T-cell (primary cell): Measurements from ENCODE around the gene LGR6. TPM values are rescaled to one million over a fixed set of nuclear protein-coding genes. Genes with fewer than 3 reads are reported as not detected.
"Not testable (repeated sequence)": the region's sequence is repeated elsewhere in the genome, so short reads cannot be mapped to it uniquely, and the experiment has no call there.

Experiments
- ATAC-seq, 4 experiments: fragments of 200-7000 bp in 3 of 4; fragments of 150-1000 bp in 1 of 4; cut with Tn5 transposase; replicated peaks in 1 of 4; 1 replicate in 3 of 4; 2 replicates in 1 of 4; pipeline ENCODE4 v1.10.0; 2021; ENCODE audit warnings: moderate library complexity in 3 of 4, mild to moderate bottlenecking in 2 of 4, moderate number of reproducible peaks in 1 of 4
- CTCF ChIA-PET, 2 donors: fragments of 300-600 bp; sonication (Branson Sonifier 250); formaldehyde crosslinking; loops; one replicate each; lab custom pipeline; 2022; ENCODE audit warnings: antibody characterized with exemption in 2 of 2; lab: Charles Lee
- POLR2A ChIA-PET, 2 donors: fragments of 300-600 bp; sonication (Branson Sonifier 250); formaldehyde crosslinking; loops; one replicate each; lab custom pipeline; 2022; ENCODE audit warnings: antibody characterized with exemption in 2 of 2; lab: Charles Lee
- DNase-seq, 35 experiments: peaks; one replicate each; pipeline versions ENCODE4 v3.0.0 to v3.0.0-alpha.2; 2013 to 2023
- H3K27ac ChIP-seq: one replicate; pipeline ENCODE4 v1.5.1; 2013; ENCODE audit warnings: low read length
- H3K27me3 ChIP-seq, 2 experiments: replicated peaks in 1 of 2; 1 replicate in 1 of 2; 2 replicates in 1 of 2; pipeline versions ENCODE4 v1.6.1 to v1.7.0; 2013; ENCODE audit warnings: low read length in 1 of 2, mixed read lengths in 1 of 2; ENCODE audit not compliant: control insufficient read depth in 2 of 2, insufficient read depth in 2 of 2; ENCODE audit errors: extremely low read depth in 1 of 2
- H3K36me3 ChIP-seq, 2 donors: 1 replicate in 1 of 2; 2 replicates in 1 of 2; pipeline versions ENCODE4 v1.6.1 to v1.7.0; 2013; ENCODE audit warnings: low read length in 1 of 2; ENCODE audit not compliant: control insufficient read depth in 2 of 2, insufficient read depth in 1 of 2; ENCODE audit errors: extremely low read depth in 1 of 2
- H3K4me1 ChIP-seq, 2 experiments: 1 replicate in 1 of 2; 2 replicates in 1 of 2; pipeline versions ENCODE4 v1.6.1 to v1.7.0; 2013; ENCODE audit warnings: low read length in 2 of 2, mixed read lengths in 1 of 2; ENCODE audit not compliant: insufficient read depth in 2 of 2, control insufficient read depth in 1 of 2; ENCODE audit errors: extremely low read depth in 1 of 2
- H3K4me3 ChIP-seq, 2 donors: 1 replicate in 1 of 2; 2 replicates in 1 of 2; pipeline versions ENCODE4 v1.5.1 to v1.7.0; 2013; ENCODE audit warnings: mild to moderate bottlenecking in 2 of 2, low read length in 1 of 2, moderate library complexity in 1 of 2; ENCODE audit not compliant: control insufficient read depth in 1 of 2; ENCODE audit errors: extremely low read depth in 1 of 2
- H3K9me3 ChIP-seq: 2 replicates; pipeline ENCODE4 v1.7.0; 2013
- H3K27ac Mint-ChIP-seq, 2 donors: one replicate each; pipeline ENCODE4 v1.8.0; 2020 to 2021; ENCODE audit warnings: mild to moderate bottlenecking in 2 of 2, mixed read lengths in 2 of 2
- H3K27me3 Mint-ChIP-seq, 2 donors: one replicate each; pipeline ENCODE4 v1.8.0; 2021 to 2022; ENCODE audit warnings: mixed read lengths in 2 of 2
- H3K36me3 Mint-ChIP-seq: one replicate; pipeline ENCODE4 v1.8.0; 2021; ENCODE audit warnings: mixed read lengths
- H3K4me1 Mint-ChIP-seq, 3 donors: one replicate each; pipeline ENCODE4 v1.8.0; 2020 to 2022; ENCODE audit warnings: mixed read lengths in 3 of 3, mild to moderate bottlenecking in 1 of 3
- H3K4me3 Mint-ChIP-seq, 3 donors: one replicate each; pipeline ENCODE4 v1.8.0; 2020 to 2022; ENCODE audit warnings: mild to moderate bottlenecking in 3 of 3, mixed read lengths in 3 of 3, moderate library complexity in 3 of 3
- H3K9me3 Mint-ChIP-seq, 3 donors: one replicate each; pipeline ENCODE4 v1.8.0; 2020 to 2022; ENCODE audit warnings: mixed read lengths in 3 of 3
- WGBS: methylation state at CpG from one replicate; pipeline ENCODE4 v1.1.5; 2013; ENCODE audit warnings: missing lambda C conversion rate; ENCODE audit not compliant: insufficient coverage; 5-methylcytosine and 5-hydroxymethylcytosine counted together
- total RNA-seq, 35 experiments: library from RNA in 6 of 35; stranded (reverse) in 6 of 35; fragments of 120-200 nt in 1 of 35; gene quantifications; one replicate each; pipeline versions ENCODE4 v1.2.1 to v1.2.4 and lab custom pipeline; 2013 to 2026

The LGR6 gene
- total RNA-seq, 5 donors from 2014 or later (not counting 1 experiment from before 2014, with no cell fraction given), result 0.58 to 13.1 (median 1.8) TPM

DNA sequence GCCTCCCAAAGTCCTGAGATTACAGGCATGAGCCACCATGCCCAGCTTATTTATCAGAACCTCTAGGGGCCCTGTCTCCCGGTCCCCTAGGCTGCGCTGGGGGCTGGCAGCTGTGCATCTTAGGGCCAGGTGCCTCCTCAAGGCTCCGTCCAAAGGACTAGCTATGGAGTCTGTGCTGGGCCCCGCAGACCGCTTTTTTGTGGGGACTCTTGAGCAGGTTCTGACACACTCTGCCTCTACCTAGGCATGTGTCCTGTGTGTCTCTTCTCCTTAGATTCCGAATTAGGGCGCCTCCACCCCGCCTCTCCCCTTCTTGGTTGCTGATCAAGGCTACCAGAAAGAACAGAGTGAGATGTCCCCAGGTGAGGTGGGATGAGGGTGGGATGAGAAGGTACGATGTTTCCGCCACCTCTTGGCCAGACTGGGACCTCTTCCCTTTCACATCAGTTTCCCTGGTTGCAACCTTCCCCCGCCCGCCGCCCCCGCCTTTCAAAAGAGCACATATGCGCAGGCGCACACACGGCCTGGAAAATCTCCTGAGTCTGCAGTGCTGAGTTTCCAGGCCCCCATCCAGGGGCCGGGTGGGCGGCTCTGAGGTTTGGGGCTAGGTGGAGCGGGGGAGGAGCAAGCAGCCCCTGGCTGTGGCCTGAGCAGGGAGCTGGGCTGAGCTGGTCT, 28.2 kb upstream of the LGR6 start:
- H3K4me3 Mint-ChIP-seq, result peak overlapping the region; percentile 43 to 92 (median 47)
- 30% methylated on average over 7 of the region's 20 CpGs for WGBS
- Histone ChIP-seq H3K4me3 (peak overlapping the region; percentile 1 to 45), H3K4me1 (peaks cover 51 to 64% of the 10 kb centered on the region in 2 experiments), H3K27ac (peak overlapping the region; percentile 58), H3K27me3 (no peaks in the 10 kb centered on the region), H3K9me3 (no peaks in the 10 kb centered on the region), H3K36me3 (no peaks in the 10 kb centered on the region)
- H3K9me3 Mint-ChIP-seq, result no peaks in the 10 kb centered on the region
- H3K27me3 Mint-ChIP-seq, result no peaks in the 10 kb centered on the region
- CTCF ChIA-PET, result interaction anchor here (0.7 to 2.3 kb wide), 3 partner anchors 10 to 179 kb away, joined by 3 to 8 read pairs (median 5); no protein-coding TSS in a partner anchor
- peak in 1 of 35 experiments; percentile 40 for DNase-seq
- H3K27ac Mint-ChIP-seq, result peak overlapping the region; percentile 64 to 76
- H3K36me3 Mint-ChIP-seq, result no peaks in the 10 kb centered on the region
- no peak for ATAC-seq
- POLR2A ChIA-PET, result interaction anchor here in 1 of 2 donors (0.7 kb wide), 1 partner anchor 201 kb away, joined by 3 read pairs; no protein-coding TSS in a partner anchor
- peaks cover 56 to 70% (median 60%) of the 10 kb centered on the region in 3 donors for H3K4me1 Mint-ChIP-seq

DNA sequence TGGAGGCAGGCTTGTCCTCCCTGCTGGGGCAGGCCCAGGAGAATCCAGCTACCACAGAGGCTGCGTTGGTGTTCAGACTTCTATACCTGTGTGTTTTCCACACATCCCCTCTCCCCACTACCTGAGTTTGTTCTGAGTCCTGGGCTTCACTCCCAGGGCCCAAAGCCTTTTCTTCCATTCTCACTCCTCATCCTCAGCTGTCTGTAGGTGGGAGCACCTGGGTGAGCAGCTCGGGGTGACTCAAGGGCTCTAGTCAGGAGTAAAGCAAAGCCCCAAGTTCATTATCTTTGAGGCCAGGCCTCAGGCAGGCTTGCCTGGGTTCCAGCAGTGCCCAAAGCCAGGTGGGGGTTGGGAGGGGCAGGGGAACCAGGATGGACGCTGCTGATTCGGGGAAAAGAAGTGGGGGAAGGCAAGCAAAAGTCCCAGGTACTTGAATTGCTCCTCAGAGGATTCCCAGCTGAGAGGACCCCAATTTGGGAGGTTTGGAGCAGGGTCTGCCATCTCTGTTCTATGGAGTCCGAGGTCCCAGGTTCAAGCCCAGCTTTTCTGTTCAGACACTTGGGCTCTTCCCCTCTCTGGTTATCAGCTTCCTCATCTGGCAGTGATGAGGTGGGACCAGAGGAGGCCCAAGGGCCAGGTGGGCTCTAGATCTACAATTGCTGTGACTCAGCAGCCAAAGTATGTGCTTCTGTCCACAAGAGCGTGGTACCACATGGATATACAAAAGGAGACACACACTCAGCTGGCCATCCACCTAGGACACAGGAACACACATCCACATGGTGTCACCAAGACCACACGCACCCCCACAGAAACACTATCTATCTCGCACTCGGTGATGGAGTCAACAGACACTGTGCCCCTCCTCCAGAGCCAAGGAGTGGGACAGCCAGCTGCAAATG, 27.4 kb upstream of the LGR6 start:
- no peak overlapping the region for H3K4me3 ChIP-seq
- ATAC-seq (no peak), DNase-seq (no peak)
- H3K4me1 ChIP-seq, result peaks cover 45 to 63% of the 10 kb centered on the region in 2 experiments
- H3K27ac ChIP-seq, result peak overlapping the region; percentile 58
- POLR2A ChIA-PET, result interaction anchor here in 1 of 2 donors (0.7 kb wide), 1 partner anchor 202 kb away, joined by 3 read pairs; no protein-coding TSS in a partner anchor
- Mint-ChIP-seq H3K27ac (peak overlapping the region in 1 of 2 donors; percentile 34), H3K27me3 (no peaks in the 10 kb centered on the region), H3K36me3 (no peaks in the 10 kb centered on the region), H3K4me1 (peaks cover 48 to 69% (median 58%) of the 10 kb centered on the region in 3 donors), H3K4me3 (peak overlapping the region in 1 of 3 donors; percentile 92), H3K9me3 (no peaks in the 10 kb centered on the region)
- CTCF ChIA-PET, result interaction anchor here (0.7 to 2.3 kb wide), 3 partner anchors 11 to 178 kb away, joined by 3 to 8 read pairs (median 5); no protein-coding TSS in a partner anchor
- H3K27me3 ChIP-seq, result no peaks in the 10 kb centered on the region
- no peaks in the 10 kb centered on the region for H3K9me3 ChIP-seq
- H3K36me3 ChIP-seq, result no peaks in the 10 kb centered on the region
- WGBS, result 81% methylated on average over 7 of the region's 9 CpGs

DNA sequence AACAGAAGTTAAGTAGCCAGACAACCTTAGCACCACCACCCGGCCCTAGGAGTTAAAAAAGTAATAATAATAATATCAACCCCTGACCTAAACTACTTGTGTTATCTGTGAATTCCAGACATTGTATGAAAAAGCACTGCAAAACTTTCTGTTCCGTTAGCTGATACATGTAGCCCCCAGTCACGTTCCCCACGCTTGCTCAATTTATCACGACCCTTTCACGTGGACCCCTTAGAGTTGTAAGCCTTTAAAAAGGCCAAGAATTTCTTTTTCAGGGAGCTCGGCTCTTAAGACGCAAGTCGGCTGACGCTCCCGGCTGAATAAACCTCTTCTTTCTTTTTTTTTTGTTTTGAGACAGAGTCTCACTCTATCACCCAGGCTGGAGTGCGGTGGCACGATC, 26.5 kb upstream of the LGR6 start:
- H3K27me3 ChIP-seq, CTCF ChIA-PET, H3K27ac Mint-ChIP-seq, H3K9me3 Mint-ChIP-seq, H3K36me3 Mint-ChIP-seq, H3K4me3 ChIP-seq, H3K36me3 ChIP-seq, H3K27me3 Mint-ChIP-seq, POLR2A ChIA-PET, H3K27ac ChIP-seq, H3K4me3 Mint-ChIP-seq, ATAC-seq, H3K9me3 ChIP-seq, DNase-seq: not testable (repeated sequence)
- 100% methylated on average over 5 of the region's 13 CpGs for WGBS
- H3K4me1 Mint-ChIP-seq, result peaks cover 41 to 60% (median 50%) of the 10 kb centered on the region in 3 donors
- H3K4me1 ChIP-seq, result peaks cover 38 to 58% of the 10 kb centered on the region in 2 experiments

DNA sequence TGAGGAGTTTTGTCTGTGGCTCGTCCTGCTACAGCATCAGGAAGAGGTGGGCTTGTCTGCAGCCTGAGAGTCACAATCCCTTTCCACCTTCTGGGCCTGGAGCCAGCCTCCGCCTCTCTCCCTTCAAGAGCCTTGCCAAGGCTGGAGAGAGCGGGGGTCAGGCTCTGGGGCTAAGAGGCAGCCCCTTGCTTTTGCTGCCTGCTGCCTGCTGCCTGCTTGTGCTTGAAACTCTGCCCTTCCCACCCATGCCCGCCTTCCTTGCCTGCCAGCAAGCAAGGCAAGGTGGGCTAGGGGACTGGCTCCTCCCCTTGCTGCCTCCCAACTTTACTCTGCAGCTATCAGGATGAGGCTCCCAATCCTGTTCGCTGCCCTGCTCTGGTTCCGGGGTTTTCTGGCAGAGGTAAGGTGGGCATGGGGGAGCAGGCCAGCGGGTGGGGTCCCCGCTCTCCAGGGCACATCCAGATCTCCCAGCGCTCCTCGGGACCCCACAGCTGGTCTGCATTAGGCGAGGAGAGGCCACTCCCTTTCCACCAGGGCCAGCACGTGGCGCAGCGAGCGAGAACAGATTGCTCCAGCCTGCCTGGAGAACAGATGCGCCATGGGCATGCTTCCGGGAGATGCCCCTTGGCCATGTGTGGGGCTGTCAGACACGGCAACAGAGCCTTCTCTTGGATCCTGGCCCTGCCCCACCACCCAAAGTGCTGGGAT, 25.7 kb upstream of the LGR6 start:
- Mint-ChIP-seq H3K27ac (no peak overlapping the region), H3K4me3 (no peak overlapping the region), H3K4me1 (peaks cover 33 to 52% (median 42%) of the 10 kb centered on the region in 3 donors), H3K9me3 (no peaks in the 10 kb centered on the region), H3K27me3 (no peaks in the 10 kb centered on the region), H3K36me3 (no peaks in the 10 kb centered on the region)
- no peaks in the 10 kb centered on the region for H3K9me3 ChIP-seq
- no peaks in the 10 kb centered on the region for H3K36me3 ChIP-seq
- H3K27me3 ChIP-seq, result peaks cover 0 to 4% of the 10 kb centered on the region in 2 experiments
- H3K4me1 ChIP-seq, result peaks cover 30 to 50% of the 10 kb centered on the region in 2 experiments
- ATAC-seq (no peak), DNase-seq (no peak)
- ChIA-PET CTCF (no interaction called here), POLR2A (no interaction called here)
- WGBS, result 95% methylated on average over 15 of the region's 18 CpGs
- no peak overlapping the region for H3K4me3 ChIP-seq
- H3K27ac ChIP-seq, result no peak overlapping the region

DNA sequence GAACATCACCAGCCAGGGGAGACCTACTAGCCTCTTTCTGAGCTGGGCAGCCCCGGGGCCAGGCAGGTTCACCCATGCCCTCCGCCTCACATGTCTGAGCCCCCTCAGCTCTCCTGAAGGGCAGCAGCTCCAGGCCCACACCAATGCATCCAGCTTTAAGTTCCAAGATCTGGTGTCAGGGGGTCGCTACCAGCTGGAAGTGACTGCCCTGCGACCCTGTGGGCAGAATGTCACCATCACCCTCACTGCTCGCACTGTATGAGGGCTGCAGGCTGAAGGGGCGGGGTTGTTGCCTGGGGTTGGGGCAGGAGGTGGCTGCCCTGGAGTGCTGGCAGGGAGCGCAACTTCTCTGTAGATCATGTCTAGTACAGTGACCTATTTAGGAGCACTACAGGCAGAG, 24.7 kb upstream of the LGR6 start:
- DNase-seq (no peak), ATAC-seq (no peak)
- peaks cover 23 to 42% (median 32%) of the 10 kb centered on the region in 3 donors for H3K4me1 Mint-ChIP-seq
- 98% methylated on average over 4 of the region's 7 CpGs for WGBS
- Histone ChIP-seq H3K36me3 (no peaks in the 10 kb centered on the region), H3K9me3 (no peaks in the 10 kb centered on the region), H3K27me3 (peaks cover 0 to 4% of the 10 kb centered on the region in 2 experiments), H3K4me1 (peaks cover 22 to 40% of the 10 kb centered on the region in 2 experiments), H3K27ac (no peak overlapping the region), H3K4me3 (no peak overlapping the region)
- ChIA-PET POLR2A (interaction anchor here in 1 of 2 donors (0.7 kb wide), 1 partner anchor 13 kb away, joined by 3 read pairs; no protein-coding TSS in a partner anchor), CTCF (no interaction called here)
- no peaks in the 10 kb centered on the region for H3K9me3 Mint-ChIP-seq
- H3K4me3 Mint-ChIP-seq, result no peak overlapping the region
- H3K27ac Mint-ChIP-seq, result no peak overlapping the region
- no peaks in the 10 kb centered on the region for H3K36me3 Mint-ChIP-seq
- H3K27me3 Mint-ChIP-seq, result no peaks in the 10 kb centered on the region
